Spinal cord (tissue), 10 donors: ENCODE data around the gene WDTC1. TPM values are rescaled to one million over a fixed set of nuclear protein-coding genes. Genes with fewer than 3 reads are reported as not detected.

Experiments used
- DNase-seq, 6 donors: peaks; one replicate each; pipeline versions ENCODE4 v3.0.0 to v3.0.0-alpha.2; 2013 to 2015; ENCODE audit warnings: low spot score in 6 of 6, low read depth in 4 of 6
- H3K27ac ChIP-seq: one replicate; pipeline ENCODE4 v1.5.1; 2013; ENCODE audit warnings: low read depth, low read length, control low read depth
- H3K27me3 ChIP-seq: one replicate; pipeline ENCODE4 v1.6.1; 2013; ENCODE audit warnings: low read length; ENCODE audit not compliant: control insufficient read depth, insufficient read depth
- H3K36me3 ChIP-seq: one replicate; pipeline ENCODE4 v1.6.1; 2013; ENCODE audit warnings: low read length; ENCODE audit not compliant: control insufficient read depth, insufficient read depth
- H3K4me1 ChIP-seq: one replicate; pipeline ENCODE4 v1.6.1; 2013; ENCODE audit warnings: low read length; ENCODE audit not compliant: control insufficient read depth, insufficient read depth
- H3K4me3 ChIP-seq: one replicate; pipeline ENCODE4 v1.5.1; 2013; ENCODE audit warnings: low read depth, low read length, control low read depth
- H3K9me3 ChIP-seq: one replicate; pipeline ENCODE4 v1.6.1; 2013; ENCODE audit warnings: low read length; ENCODE audit not compliant: control insufficient read depth, insufficient read depth
- WGBS: methylation state at CpG from one replicate; pipeline ENCODE4 v1.1.5; 2013; ENCODE audit warnings: missing lambda C conversion rate; ENCODE audit not compliant: insufficient coverage; 5-methylcytosine and 5-hydroxymethylcytosine counted together
- polyA plus RNA-seq, 2 donors: library from polyadenylated mRNA; unstranded; fragments of 120-200 nt; gene quantifications; one replicate each; pipeline ENCODE4 v1.2.1, GENCODE V29; 2013; ENCODE audit not compliant: insufficient read length in 2 of 2
- small RNA-seq: library from RNA; depleted of rRNA; stranded (forward); fragments of <200 nt; gene quantifications from one replicate; pipeline ENCODE3, GENCODE V24; 2014; ENCODE audit warnings: low replicate concordance
- total RNA-seq, 2 donors: library from RNA; depleted of rRNA in 1 of 2; stranded (reverse); fragments of 120-200 nt in 1 of 2; fragments of >200 nt in 1 of 2; gene quantifications; one replicate each; pipeline versions ENCODE4 v1.2.3 to v1.2.4, GENCODE V29; 2013 to 2014
- donor health status: healthy.

Gene WDTC1
- total and polyA plus RNA-seq, 4 donors, result 22.3 to 52.0 (median 34.4) TPM

- H3K4me1 ChIP-seq, result peaks cover 33% of the 10 kb centered on the region
- WGBS, result 69% methylated on average over 35 of the region's 37 CpGs
- H3K36me3 ChIP-seq, result peaks cover 35% of the 10 kb centered on the region
- DNase-seq, result no peak
- no peak overlapping the region for H3K4me3 ChIP-seq
- no peaks in the 10 kb centered on the region for H3K9me3 ChIP-seq
- H3K27ac ChIP-seq, result no peak overlapping the region
- H3K27me3 ChIP-seq, result peaks cover 33% of the 10 kb centered on the region
Measured at GRCh38 chr1:27356619-27357280, 122.3 kb downstream of the WDTC1 start.

- Histone ChIP-seq H3K36me3 (peaks cover 35% of the 10 kb centered on the region), H3K9me3 (no peaks in the 10 kb centered on the region), H3K27me3 (peaks cover 33% of the 10 kb centered on the region), H3K27ac (no peak overlapping the region), H3K4me3 (no peak overlapping the region), H3K4me1 (peaks cover 33% of the 10 kb centered on the region)
- WGBS, result 24% methylated on average over 38 of the region's 40 CpGs
- DNase-seq, result peak in 2 of 6 donors; percentile 68 to 71
Measured at GRCh38 chr1:27357281-27358037, 123.0 kb downstream of the WDTC1 start.

Small RNA genes lying within 50 kb of the gene (small RNA-seq; reads per million reads assigned to genes)
- gene RF00019 (not detected), gene RNU6-48P (0.10 reads per million), gene SNRPEP7 (not detected)

Other genes with a start within 250 kb of the WDTC1 start
- gene TRNP1, start 240.9 kb upstream of the WDTC1 start, total RNA-seq, result 10 to 100 TPM in 1 of 2 donors, 1 to 10 TPM in 1; 9.3 to 21.5 TPM
- gene TRNP1, start 240.9 kb upstream of the WDTC1 start, polyA plus RNA-seq, result 10 to 100 TPM; 42.4 to 50.6 TPM
- gene TENT5B, start 221.8 kb upstream of the WDTC1 start, total RNA-seq, result under 1 TPM; 0.50 to 0.61 TPM
- under 1 TPM; 0.49 to 0.51 TPM for gene TENT5B, start 221.8 kb upstream of the WDTC1 start, polyA plus RNA-seq
- gene SLC9A1, start 79.5 kb upstream of the WDTC1 start, total RNA-seq, result 1 to 10 TPM; 5.9 to 7.5 TPM
- gene SLC9A1, start 79.5 kb upstream of the WDTC1 start, polyA plus RNA-seq, result 10 to 100 TPM; 23.2 to 24.5 TPM
- 10 to 100 TPM; 22.6 to 42.2 TPM for gene TMEM222, start 87.5 kb downstream of the WDTC1 start, total RNA-seq
- gene TMEM222, start 87.5 kb downstream of the WDTC1 start, polyA plus RNA-seq, result 10 to 100 TPM; 61.0 to 63.3 TPM
- 1 to 10 TPM in 1 of 2 donors, under 1 TPM in 1; 0.59 to 3.6 TPM for gene SYTL1, start 107.4 kb downstream of the WDTC1 start, total RNA-seq
- 1 to 10 TPM in 1 of 2 donors, under 1 TPM in 1; 0.67 to 1.3 TPM for gene SYTL1, start 107.4 kb downstream of the WDTC1 start, polyA plus RNA-seq
- 10 to 100 TPM in 1 of 2 donors, 1 to 10 TPM in 1; 5.8 to 21.7 TPM for gene MAP3K6, start 132.3 kb downstream of the WDTC1 start, total RNA-seq
- gene MAP3K6, start 132.3 kb downstream of the WDTC1 start, polyA plus RNA-seq, result 10 to 100 TPM in 1 of 2 donors, 1 to 10 TPM in 1; 7.3 to 12.9 TPM
- under 1 TPM in 1 of 2 donors, not detected in 1; 0.44 TPM for gene FCN3, start 140.2 kb downstream of the WDTC1 start, total RNA-seq
- gene FCN3, start 140.2 kb downstream of the WDTC1 start, polyA plus RNA-seq, result under 1 TPM in 1 of 2 donors, not detected in 1; 0.27 TPM
- 1 to 10 TPM in 1 of 2 donors, not detected in 1; 2.8 TPM for gene CD164L2, start 148.7 kb downstream of the WDTC1 start, total RNA-seq
- under 1 TPM; 0.15 to 0.29 TPM for gene CD164L2, start 148.7 kb downstream of the WDTC1 start, polyA plus RNA-seq
- 1 to 10 TPM in 1 of 2 donors, under 1 TPM in 1; 0.66 to 1.7 TPM for gene GPR3, start 158.0 kb downstream of the WDTC1 start, total RNA-seq
- gene GPR3, start 158.0 kb downstream of the WDTC1 start, polyA plus RNA-seq, result 1 to 10 TPM; 3.2 to 3.6 TPM